A549 (cell line): ENCODE results near the gene RINL. TPM values are rescaled to one million over a fixed set of nuclear protein-coding genes. Genes with fewer than 3 reads are reported as not detected.

ENCODE experiments used
- ATAC-seq, 2 experiments: fragments of 200-7000 bp in 1 of 2; fragments of >200 bp in 1 of 2; cut with Nextera tagmentation in 1 of 2; cut with Tn5 transposase in 1 of 2; 3 replicates each; pipeline versions ENCODE4 v1.8.0 to v1.9.1; 2018 to 2020; ENCODE audit warnings: mild to moderate bottlenecking in 1 of 2, moderate library complexity in 1 of 2
- CTCF ChIA-PET: fragments of 300-600 bp; sonication (Branson Sonifier 250); formaldehyde crosslinking; extraction: SDS; loops from one replicate; lab custom pipeline; 2021; ENCODE audit warnings: antibody characterized with exemption, inconsistent platforms; lab: Yijun Ruan, JAX
- POLR2A ChIA-PET: fragments of 350-600 bp; formaldehyde crosslinking; extraction: SDS; loops from one replicate; lab custom pipeline; 2021; ENCODE audit warnings: antibody characterized with exemption, inconsistent platforms; lab: Yijun Ruan, JAX
- DNase-seq, 2 experiments: peaks; one replicate each; pipeline versions ENCODE4 v3.0.0 to v3.0.0-alpha.2; 2011 to 2016; ENCODE audit warnings: low read depth in 1 of 2, low spot score in 1 of 2
- FAIRE-seq: peaks from 2 replicates; lab custom pipeline; 2011; peaks lifted over from hg19 to GRCh38; lab: Jason Lieb, UNC
- H3K27ac ChIP-seq, 2 experiments: fragments of >200 bp; sonication (Bioruptor Twin); formaldehyde crosslinking; 3 replicates each; pipeline ENCODE4 v1.5.1; 2016 to 2017
- H3K4me1 ChIP-seq: fragments of >200 bp; sonication (Bioruptor Twin); formaldehyde crosslinking; 3 replicates; pipeline ENCODE4 v1.6.1; 2016
- H3K4me2 ChIP-seq: fragments of >200 bp; sonication (Bioruptor Twin); formaldehyde crosslinking; 3 replicates; pipeline ENCODE4 v1.6.1; 2016
- H3K4me3 ChIP-seq: fragments of >200 bp; sonication (Bioruptor Twin); formaldehyde crosslinking; 3 replicates; pipeline ENCODE4 v1.5.1; 2016
- H3K9me3 ChIP-seq: fragments of >200 bp; sonication (Bioruptor Twin); formaldehyde crosslinking; 3 replicates; pipeline ENCODE4 v1.6.1; 2016
- BHLHE40 ChIP-seq: IDR thresholded peaks from 2 replicates; pipeline ENCODE4 v1.6.1; 2012; ENCODE audit warnings: low read depth, low read length, inconsistent platforms
- EHF ChIP-seq: fragments of 250-450 bp; sonication (Bioruptor Pico); IDR thresholded peaks from 2 replicates; pipeline ENCODE4 v1.5.0; 2020; ENCODE audit warnings: mild to moderate bottlenecking
- EHMT2 ChIP-seq: fragments of 200-600 bp; sonication (generic); IDR thresholded peaks from 2 replicates; pipeline ENCODE4 v1.6.1; 2016; ENCODE audit warnings: antibody characterized with exemption, low read depth, mild to moderate bottlenecking, moderate library complexity
- FOSB ChIP-seq: fragments of 250-450 bp; sonication (Bioruptor Pico); IDR thresholded peaks from 2 replicates; pipeline ENCODE4 v1.5.0; 2020; ENCODE audit warnings: mild to moderate bottlenecking, moderate library complexity
- FOSL2 ChIP-seq, 2 experiments: fragments of 450-650 bp in 1 of 2; fragments of >200 bp in 1 of 2; sonication (Bioruptor Twin) in 1 of 2; formaldehyde crosslinking; IDR thresholded peaks; 2 replicates each; pipeline versions ENCODE4 v1.5.0 to v1.6.1; 2016 to 2020; ENCODE audit warnings: mild to moderate bottlenecking in 1 of 2, moderate library complexity in 1 of 2
- FOXS1 ChIP-seq: fragments of 250-450 bp; sonication (Bioruptor Pico); IDR thresholded peaks from 2 replicates; pipeline ENCODE4 v1.5.0; 2020; ENCODE audit warnings: mild to moderate bottlenecking, moderate library complexity
- HES2 ChIP-seq: fragments of >200 bp; sonication (Bioruptor Twin); formaldehyde crosslinking; IDR thresholded peaks from 2 replicates; pipeline ENCODE4 v1.6.1; 2016
- HOXB5 ChIP-seq: fragments of 250-450 bp; sonication (Bioruptor Pico); IDR thresholded peaks from 2 replicates; pipeline ENCODE4 v1.5.0; 2020; ENCODE audit warnings: mild to moderate bottlenecking, moderate library complexity
- JUNB ChIP-seq: fragments of >200 bp; sonication (Bioruptor Twin); formaldehyde crosslinking; IDR thresholded peaks from 2 replicates; pipeline ENCODE4 v1.6.1; 2016
- KDM5A ChIP-seq: fragments of 200-600 bp; sonication (generic); IDR thresholded peaks from 2 replicates; pipeline ENCODE4 v1.6.1; 2016; ENCODE audit warnings: antibody characterized with exemption, mild to moderate bottlenecking
- MYC ChIP-seq: IDR thresholded peaks from 2 replicates; pipeline ENCODE4 v1.6.1; 2012; ENCODE audit warnings: mild to moderate bottlenecking, inconsistent platforms, low read length, improper control_type of control experiment, borderline replicate concordance
- NPAS2 ChIP-seq: fragments of 250-450 bp; sonication (Bioruptor Pico); IDR thresholded peaks from 2 replicates; pipeline ENCODE4 v1.8.0; 2022; ENCODE audit warnings: mild to moderate bottlenecking, moderate library complexity, borderline replicate concordance
- NR3C1 ChIP-seq: fragments of >200 bp; sonication (Bioruptor Twin); formaldehyde crosslinking; IDR thresholded peaks from 3 replicates; pipeline ENCODE4 v1.6.1; 2017
- PBX3 ChIP-seq: IDR thresholded peaks from 2 replicates; pipeline ENCODE4 v1.6.1; 2012
- PHF8 ChIP-seq: fragments of 200-600 bp; sonication (generic); IDR thresholded peaks from 2 replicates; pipeline ENCODE4 v1.6.1; 2016; ENCODE audit warnings: low read depth, mild to moderate bottlenecking, antibody characterized with exemption, moderate library complexity, borderline replicate concordance
- TFCP2L1 ChIP-seq: fragments of 250-450 bp; sonication (Bioruptor Pico); IDR thresholded peaks from 2 replicates; pipeline ENCODE4 v1.5.0; 2021; ENCODE audit warnings: mild to moderate bottlenecking
- TP53 ChIP-seq: fragments of 250-450 bp; sonication (Bioruptor Pico); IDR thresholded peaks from 2 replicates; pipeline ENCODE4 v1.5.0; 2021; ENCODE audit warnings: mild to moderate bottlenecking, moderate library complexity
- WGBS: methylation state at CpG from one replicate; pipeline ENCODE4 v1.1.6; 2017; ENCODE audit errors: missing lambda C conversion rate; 5-methylcytosine and 5-hydroxymethylcytosine counted together
- polyA plus RNA-seq, 4 experiments: library from polyadenylated mRNA; depleted of rRNA in 3 of 4; stranded (reverse); fragments of >200 nt; fragmentation: RNase III in 1 of 4; extraction: RNeasy Plus Mini Kit Qiagen cat#74134 plus additional on column Dnase treatment in 1 of 4; gene quantifications; 2 replicates in 3 of 4; 3 replicates in 1 of 4; pipeline ENCODE4 v1.2.3, GENCODE V29; 2011 to 2017
- TF ChIP-seq, protein P1 (sequence below): fragments of >200 bp; sonication (Bioruptor Twin); formaldehyde crosslinking; IDR thresholded peaks from 3 replicates; pipeline ENCODE4 v1.5.1; 2016
- TF ChIP-seq, protein P2 (sequence below): IDR thresholded peaks from 2 replicates; pipeline ENCODE4 v1.6.1; 2012; ENCODE audit warnings: low read depth, borderline replicate concordance
- TF ChIP-seq, protein P3 (sequence below): fragments of 450-650 bp; IDR thresholded peaks from 2 replicates; pipeline ENCODE4 v1.6.1; 2014; ENCODE audit warnings: antibody characterized with exemption

RINL gene
- polyA plus RNA-seq, 2 of the 4 experiments (the other 2 are of a cell fraction): 2.9 to 6.3 TPM

DNA sequence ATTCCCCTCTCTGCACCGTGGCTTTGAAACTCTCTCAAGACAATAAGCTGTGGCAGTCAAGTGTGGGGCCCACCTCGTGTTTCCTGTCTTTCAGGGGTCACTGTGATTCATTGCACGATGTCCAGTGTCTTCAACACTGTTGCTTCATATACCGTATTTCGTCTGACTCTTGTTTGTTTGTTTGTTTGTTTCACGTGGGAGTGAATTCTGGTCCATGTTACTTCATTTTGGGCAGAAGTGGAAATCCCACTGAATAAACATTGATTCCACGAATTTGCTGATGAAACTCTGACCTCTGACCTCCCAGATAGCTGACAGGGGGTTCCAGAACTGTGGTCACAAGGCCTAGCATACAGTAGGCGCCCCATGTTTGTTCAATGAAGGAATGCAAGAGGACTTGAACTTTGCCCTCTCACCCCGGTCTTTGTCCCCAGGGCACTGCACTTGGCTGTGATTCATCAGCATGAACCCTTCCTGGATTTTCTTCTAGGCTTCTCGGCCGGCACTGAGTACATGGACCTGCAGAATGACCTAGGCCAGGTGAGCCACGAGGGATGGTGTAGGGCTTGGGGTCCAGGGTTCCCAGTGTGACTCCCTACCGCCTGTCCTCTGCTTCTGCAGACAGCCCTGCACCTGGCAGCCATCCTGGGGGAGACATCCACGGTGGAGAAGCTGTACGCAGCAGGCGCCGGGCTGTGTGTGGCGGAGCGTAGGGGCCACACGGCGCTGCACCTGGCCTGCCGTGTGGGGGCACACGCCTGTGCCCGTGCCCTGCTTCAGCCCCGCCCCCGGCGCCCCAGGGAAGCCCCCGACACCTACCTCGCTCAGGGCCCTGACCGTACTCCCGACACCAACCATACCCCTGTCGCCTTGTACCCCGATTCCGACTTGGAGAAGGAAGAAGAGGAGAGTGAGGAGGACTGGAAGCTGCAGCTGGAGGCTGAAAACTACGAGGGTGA lies 26.8 kb upstream of the RINL start:
- CTCF ChIA-PET: interaction anchor here (0.9 to 6.3 kb wide), 9 partner anchors 10 to 502 kb away, joined by 3 to 59 read pairs (median 6); partner anchors contain the start of genes FAM98C, MRPS12 and SARS2
- WGBS: 84% methylated on average over 33 of the region's 35 CpGs
- peak in 1 of 2 experiments; percentile 4; a peak in 1 of 6 replicates for ATAC-seq
- Histone ChIP-seq H3K4me1 (peaks cover 16% of the 10 kb centered on the region), H3K27ac (0 out of 6 replicates have a peak overlapping the region, but pooled peaks of 1 of the 2 experiments have one; percentile 8), H3K9me3 (peaks cover 15% of the 10 kb centered on the region), H3K4me2 (peak overlapping the region; percentile 8)
- TF ChIP-seq FOSL2 (IDR thresholded peaks at IDR 0.05): no peak
- TF ChIP-seq FOSL2 (CRISPR knock-in tag; IDR thresholded peaks at IDR 0.05): peak; percentile 30; the same call in 1 of the 2 replicates
- no peak for TF ChIP-seq EHF (CRISPR knock-in tag)
- TF ChIP-seq, all 56 proteins: peak for 1
- H3K4me3 ChIP-seq: no peak overlapping the region
- FAIRE-seq (peak; percentile 32), DNase-seq (no peak)
- POLR2A ChIA-PET: interaction anchor here (1.1 kb wide), 1 partner anchor 26 kb away, joined by 5 read pairs; the partner anchor contains the start of genes MRPS12 and SARS2

GRCh38 chr19:38901683-38902082 lies 23.6 kb upstream of the RINL start:
- POLR2A ChIA-PET: interaction anchor here (2.4 kb wide), 1 partner anchor 29 kb away, joined by 30 read pairs; the partner anchor contains the start of genes MRPS12 and SARS2
- no peak overlapping the region for H3K27ac ChIP-seq
- CTCF ChIA-PET: interaction anchor here (1.0 to 4.4 kb wide), 9 partner anchors 14 to 358 kb away, joined by 3 to 45 read pairs (median 9); partner anchors contain the start of genes MRPS12 and SARS2
- TF ChIP-seq, protein P1, sequence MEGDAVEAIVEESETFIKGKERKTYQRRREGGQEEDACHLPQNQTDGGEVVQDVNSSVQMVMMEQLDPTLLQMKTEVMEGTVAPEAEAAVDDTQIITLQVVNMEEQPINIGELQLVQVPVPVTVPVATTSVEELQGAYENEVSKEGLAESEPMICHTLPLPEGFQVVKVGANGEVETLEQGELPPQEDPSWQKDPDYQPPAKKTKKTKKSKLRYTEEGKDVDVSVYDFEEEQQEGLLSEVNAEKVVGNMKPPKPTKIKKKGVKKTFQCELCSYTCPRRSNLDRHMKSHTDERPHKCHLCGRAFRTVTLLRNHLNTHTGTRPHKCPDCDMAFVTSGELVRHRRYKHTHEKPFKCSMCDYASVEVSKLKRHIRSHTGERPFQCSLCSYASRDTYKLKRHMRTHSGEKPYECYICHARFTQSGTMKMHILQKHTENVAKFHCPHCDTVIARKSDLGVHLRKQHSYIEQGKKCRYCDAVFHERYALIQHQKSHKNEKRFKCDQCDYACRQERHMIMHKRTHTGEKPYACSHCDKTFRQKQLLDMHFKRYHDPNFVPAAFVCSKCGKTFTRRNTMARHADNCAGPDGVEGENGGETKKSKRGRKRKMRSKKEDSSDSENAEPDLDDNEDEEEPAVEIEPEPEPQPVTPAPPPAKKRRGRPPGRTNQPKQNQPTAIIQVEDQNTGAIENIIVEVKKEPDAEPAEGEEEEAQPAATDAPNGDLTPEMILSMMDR: no peak
- TF ChIP-seq TFCP2L1: no peak
- no peak for TF ChIP-seq HOXB5 (CRISPR knock-in tag)
- TF ChIP-seq, all 56 proteins: peak for 0
- Histone ChIP-seq H3K9me3 (peaks cover 6% of the 10 kb centered on the region), H3K4me1 (peaks cover 23% of the 10 kb centered on the region), H3K4me3 (no peak overlapping the region), H3K4me2 (no peak overlapping the region)
- FAIRE-seq (no peak), ATAC-seq (no peak), DNase-seq (no peak)
- 91% methylated on average over 1 of the region's 1 CpG for WGBS

- POLR2A ChIA-PET: interaction anchor here (1.1 to 2.4 kb wide), 7 partner anchors 19 to 527 kb away, joined by 3 to 30 read pairs (median 6); partner anchors contain the start of genes EIF3K, HNRNPL, MRPS12 and PSMD8
- Histone ChIP-seq H3K4me3 (peak overlapping the region; percentile 56), H3K9me3 (peaks cover 5% of the 10 kb centered on the region), H3K4me2 (peak overlapping the region; percentile 73), H3K4me1 (peaks cover 23% of the 10 kb centered on the region)
- 32% methylated on average over 3 of the region's 3 CpGs for WGBS
- FAIRE-seq (peak; percentile 97), ATAC-seq (no peak)
- CTCF ChIA-PET: interaction anchor here (0.8 to 4.4 kb wide), 19 partner anchors 8 to 511 kb away, joined by 3 to 45 read pairs (median 5); partner anchors contain the start of genes MRPS12 and SARS2
- 0 out of 2 replicates have a peak, but pooled peaks have one; percentile 32 for TF ChIP-seq EHF (CRISPR knock-in tag)
- no peak for TF ChIP-seq FOXS1 (CRISPR knock-in tag)
- TF ChIP-seq, all 56 proteins: peak for 1
- DNase-seq: no peak
- H3K27ac ChIP-seq: peak overlapping the region; percentile 76 to 85; a peak in 4 of 6 replicates
Observed at GRCh38 chr19:38900743-38901190, 22.7 kb upstream of the RINL start.

- peak in 1 of 2 experiments; percentile 1; a peak in 4 of 6 replicates for ATAC-seq
- CTCF ChIA-PET: interaction anchor here (0.7 to 4.4 kb wide), 23 partner anchors 9 to 603 kb away, joined by 3 to 45 read pairs (median 4); partner anchors contain the start of genes CCER2, MRPS12 and SARS2
- peak in 1 of 2 experiments; percentile 96 for DNase-seq
- no peak for FAIRE-seq
- WGBS: under 1% methylated on average over 8 of the region's 8 CpGs
- peak overlapping the region; percentile 76 to 85 for H3K27ac ChIP-seq
- POLR2A ChIA-PET: interaction anchor here (0.6 to 2.4 kb wide), 17 partner anchors 11 to 536 kb away, joined by 3 to 30 read pairs (median 3); partner anchors contain the start of genes ACTN4, CCER2, EIF3K and HNRNPL
- H3K4me2 ChIP-seq: peak overlapping the region; percentile 73
- peaks cover 22% of the 10 kb centered on the region for H3K4me1 ChIP-seq
- H3K9me3 ChIP-seq: peaks cover 5% of the 10 kb centered on the region
- H3K4me3 ChIP-seq: peak overlapping the region; percentile 56
- TF ChIP-seq, protein P2, sequence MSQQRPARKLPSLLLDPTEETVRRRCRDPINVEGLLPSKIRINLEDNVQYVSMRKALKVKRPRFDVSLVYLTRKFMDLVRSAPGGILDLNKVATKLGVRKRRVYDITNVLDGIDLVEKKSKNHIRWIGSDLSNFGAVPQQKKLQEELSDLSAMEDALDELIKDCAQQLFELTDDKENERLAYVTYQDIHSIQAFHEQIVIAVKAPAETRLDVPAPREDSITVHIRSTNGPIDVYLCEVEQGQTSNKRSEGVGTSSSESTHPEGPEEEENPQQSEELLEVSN: 0 out of 2 replicates have a peak, but pooled peaks have one; percentile 5
- TF ChIP-seq PHF8 (0 out of 2 replicates have a peak, but pooled peaks have one; percentile 19), JUNB (no peak), KDM5A (no peak), HES2 (no peak), EHMT2 (no peak), BHLHE40 (peak; percentile 82; the same call in 1 of the 2 replicates), MYC (no peak), FOSB (no peak), NR3C1 (no peak), TP53 (no peak), NPAS2 (no peak), PBX3 (0 out of 2 replicates have a peak, but pooled peaks have one; percentile 22)
- TF ChIP-seq, protein P3, sequence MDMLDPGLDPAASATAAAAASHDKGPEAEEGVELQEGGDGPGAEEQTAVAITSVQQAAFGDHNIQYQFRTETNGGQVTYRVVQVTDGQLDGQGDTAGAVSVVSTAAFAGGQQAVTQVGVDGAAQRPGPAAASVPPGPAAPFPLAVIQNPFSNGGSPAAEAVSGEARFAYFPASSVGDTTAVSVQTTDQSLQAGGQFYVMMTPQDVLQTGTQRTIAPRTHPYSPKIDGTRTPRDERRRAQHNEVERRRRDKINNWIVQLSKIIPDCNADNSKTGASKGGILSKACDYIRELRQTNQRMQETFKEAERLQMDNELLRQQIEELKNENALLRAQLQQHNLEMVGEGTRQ: no peak
Observed at GRCh38 chr19:38900202-38900629, 22.1 kb upstream of the RINL start.
